ENCODE results near the gene TRIM27.

- TF ChIP-seq, protein P1, sequence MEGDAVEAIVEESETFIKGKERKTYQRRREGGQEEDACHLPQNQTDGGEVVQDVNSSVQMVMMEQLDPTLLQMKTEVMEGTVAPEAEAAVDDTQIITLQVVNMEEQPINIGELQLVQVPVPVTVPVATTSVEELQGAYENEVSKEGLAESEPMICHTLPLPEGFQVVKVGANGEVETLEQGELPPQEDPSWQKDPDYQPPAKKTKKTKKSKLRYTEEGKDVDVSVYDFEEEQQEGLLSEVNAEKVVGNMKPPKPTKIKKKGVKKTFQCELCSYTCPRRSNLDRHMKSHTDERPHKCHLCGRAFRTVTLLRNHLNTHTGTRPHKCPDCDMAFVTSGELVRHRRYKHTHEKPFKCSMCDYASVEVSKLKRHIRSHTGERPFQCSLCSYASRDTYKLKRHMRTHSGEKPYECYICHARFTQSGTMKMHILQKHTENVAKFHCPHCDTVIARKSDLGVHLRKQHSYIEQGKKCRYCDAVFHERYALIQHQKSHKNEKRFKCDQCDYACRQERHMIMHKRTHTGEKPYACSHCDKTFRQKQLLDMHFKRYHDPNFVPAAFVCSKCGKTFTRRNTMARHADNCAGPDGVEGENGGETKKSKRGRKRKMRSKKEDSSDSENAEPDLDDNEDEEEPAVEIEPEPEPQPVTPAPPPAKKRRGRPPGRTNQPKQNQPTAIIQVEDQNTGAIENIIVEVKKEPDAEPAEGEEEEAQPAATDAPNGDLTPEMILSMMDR (IDR thresholded peaks at IDR 0.05; ENCODE audit: insufficient read depth, low read depth, low read length): peak; percentile 12
- TF ChIP-seq EZH2 (IDR thresholded peaks at IDR 0.05; ENCODE audit: insufficient read depth, low read length): no peak
Measured at GRCh38 chr6:28864326-28864923, 59.4 kb downstream of the TRIM27 start.
